Neural cell (in vitro differentiated cells): Measurements from ENCODE around the gene DDX49.

Experiments
- CTCF ChIP-seq: fragments of 450-650 bp; IDR thresholded peaks from 2 replicates; pipeline ENCODE4 v1.5.1; 2014; ENCODE audit warnings: antibody characterized with exemption, mild to moderate bottlenecking, moderate library complexity; ENCODE audit not compliant: poor library complexity, severe bottlenecking
- EP300 ChIP-seq: fragments of 450-650 bp; conservative IDR thresholded peaks from 2 replicates; pipeline ENCODE4 v1.6.1; 2014; ENCODE audit warnings: antibody characterized with exemption, mild to moderate bottlenecking, moderate library complexity; ENCODE audit not compliant: poor library complexity, severe bottlenecking
- EZH2 ChIP-seq: fragments of 200-600, 300-800 bp; shearing (Covaris generic), sonication (generic); IDR thresholded peaks from 2 replicates; pipeline ENCODE4 v1.6.1; 2014; ENCODE audit warnings: antibody characterized with exemption, low read length, borderline replicate concordance, mild to moderate bottlenecking; ENCODE audit not compliant: insufficient read depth, poor library complexity, severe bottlenecking
- POLR2AphosphoS5 ChIP-seq: IDR thresholded peaks from 2 replicates; pipeline ENCODE4 v1.6.1; 2012
- REST ChIP-seq: IDR thresholded peaks from 2 replicates; pipeline ENCODE4 v1.6.1; 2012; ENCODE audit warnings: borderline replicate concordance

GRCh38 chr19:18899624-18900560 is 19.6 kb upstream of the DDX49 start:
- TF ChIP-seq EP300 (no peak), CTCF (no peak), POLR2AphosphoS5 (no peak), EZH2 (no peak), REST (no peak)
